HG03432 (cell line): ENCODE data around the gene SERPINE2.

Source experiments
- ATAC-seq: cut with Tn5 transposase; IDR thresholded peaks from one replicate; pipeline ENCODE4 v1.9.1; 2021; ENCODE audit warnings: mild to moderate bottlenecking, moderate library complexity; ENCODE audit not compliant: unreplicated experiment

SERPINE2 gene, protein sequence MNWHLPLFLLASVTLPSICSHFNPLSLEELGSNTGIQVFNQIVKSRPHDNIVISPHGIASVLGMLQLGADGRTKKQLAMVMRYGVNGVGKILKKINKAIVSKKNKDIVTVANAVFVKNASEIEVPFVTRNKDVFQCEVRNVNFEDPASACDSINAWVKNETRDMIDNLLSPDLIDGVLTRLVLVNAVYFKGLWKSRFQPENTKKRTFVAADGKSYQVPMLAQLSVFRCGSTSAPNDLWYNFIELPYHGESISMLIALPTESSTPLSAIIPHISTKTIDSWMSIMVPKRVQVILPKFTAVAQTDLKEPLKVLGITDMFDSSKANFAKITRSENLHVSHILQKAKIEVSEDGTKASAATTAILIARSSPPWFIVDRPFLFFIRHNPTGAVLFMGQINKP

DNA sequence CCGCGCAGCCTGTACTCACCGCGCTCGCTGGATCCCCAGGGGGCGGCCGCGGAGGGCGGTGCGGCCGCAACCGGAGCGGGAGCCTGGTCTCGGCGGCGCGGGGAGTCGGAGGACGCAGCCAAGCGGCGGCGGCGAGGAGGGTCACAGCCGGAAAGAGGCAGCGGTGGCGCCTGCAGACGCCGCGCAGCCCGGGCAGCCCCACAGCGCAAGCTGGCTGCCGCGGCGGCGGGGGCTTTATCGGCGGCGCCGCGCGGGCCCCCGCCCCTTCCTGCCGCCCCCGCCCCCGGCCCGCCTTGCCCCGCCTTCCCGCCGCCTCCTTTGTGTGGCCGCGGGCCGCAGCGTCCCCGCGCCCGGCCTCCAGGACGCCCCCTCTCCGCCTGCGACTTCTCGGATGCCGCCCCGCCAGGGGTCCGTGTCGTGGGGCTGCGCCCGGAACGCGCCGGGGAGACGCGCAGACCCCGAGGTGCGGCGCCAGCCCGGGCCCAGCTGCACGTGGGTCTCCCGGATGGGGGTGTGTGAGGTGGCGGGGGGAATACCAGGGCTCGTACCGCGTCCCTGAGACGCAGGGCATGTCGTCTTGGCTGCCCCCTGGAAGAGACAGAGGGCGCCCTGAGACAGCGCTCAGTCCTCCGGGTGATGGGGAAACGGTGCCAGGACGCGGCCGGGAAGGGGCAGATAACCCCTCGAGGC, at the start of gene SERPINE2:
SERPINE2 (minus strand) TSS at position 207 of the 690 bp plus-strand sequence. CDS start 37,386 bp downstream, outside the sequence.
- peak; percentile 62 for ATAC-seq

DNA sequence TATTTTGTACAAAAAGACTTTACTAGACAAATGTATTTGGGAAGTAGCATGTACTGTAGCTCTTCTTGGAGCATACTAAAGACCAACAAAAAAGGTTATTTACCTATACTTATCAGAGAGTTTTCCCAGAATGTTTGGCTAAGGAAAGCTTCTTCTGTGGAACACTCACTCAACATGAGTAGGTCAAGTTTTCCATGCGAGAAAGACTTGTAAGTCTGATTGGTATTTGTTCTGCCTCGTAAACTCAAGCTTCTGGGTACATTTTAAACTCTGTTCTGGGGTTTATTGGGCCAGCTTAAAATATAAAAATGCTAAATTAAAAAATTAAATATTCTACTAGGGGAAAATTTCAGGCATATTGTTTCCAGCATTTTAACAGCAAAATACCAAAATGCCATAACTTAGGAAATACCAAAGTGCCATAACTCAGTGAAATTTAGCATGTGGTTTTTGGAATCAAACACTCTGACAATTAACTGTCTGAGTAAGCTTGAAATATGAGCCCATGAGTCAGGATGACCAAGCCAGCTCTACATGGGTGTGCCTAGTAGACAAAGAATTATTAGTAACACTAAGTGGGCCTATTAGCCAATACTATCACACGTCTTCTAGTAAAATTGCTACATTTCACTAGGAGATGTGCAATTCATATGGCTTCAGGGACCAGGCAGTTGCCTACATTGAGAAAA, 47.3 kb upstream of the SERPINE2 start:
- ATAC-seq: no peak

DNA sequence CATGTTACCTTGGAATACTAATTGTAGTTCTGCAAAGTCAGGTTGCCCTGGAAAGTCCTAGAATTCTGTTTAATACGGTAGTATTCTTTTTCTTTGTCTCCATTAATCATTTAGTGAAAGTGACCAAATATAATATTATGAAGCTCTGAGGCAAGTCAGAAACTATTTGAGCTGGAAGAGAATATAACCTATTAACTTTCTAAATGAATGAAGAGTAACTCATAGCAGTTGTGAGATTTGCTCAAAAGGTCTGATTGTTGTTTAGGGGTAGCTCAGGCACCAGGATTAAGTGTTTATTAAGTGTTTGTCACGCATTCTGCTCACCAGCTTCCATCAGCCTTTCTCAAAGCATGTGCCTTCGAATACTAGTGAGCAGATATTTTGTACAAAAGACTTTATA, 46.7 kb upstream of the SERPINE2 start:
- ATAC-seq: no peak

DNA sequence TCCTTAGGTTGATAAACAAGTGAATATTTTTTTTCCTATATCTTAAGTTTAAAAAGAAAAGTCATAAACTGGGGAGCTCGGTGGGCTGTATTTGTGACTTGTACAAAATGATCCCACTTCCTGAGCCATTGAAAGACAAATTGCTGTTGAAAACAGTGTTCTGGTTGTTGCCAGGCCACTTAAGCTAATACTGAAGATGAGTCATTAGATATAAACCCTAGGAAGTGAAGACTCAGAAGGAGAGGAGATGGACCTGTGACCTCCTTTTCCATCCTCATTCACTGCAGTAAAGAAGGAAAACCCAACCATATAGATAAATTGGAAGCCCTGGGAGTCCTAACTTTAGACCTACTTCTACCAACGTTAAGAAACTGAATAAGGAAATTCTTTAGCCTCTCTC, 46.2 kb upstream of the SERPINE2 start:
- no peak for ATAC-seq

DNA sequence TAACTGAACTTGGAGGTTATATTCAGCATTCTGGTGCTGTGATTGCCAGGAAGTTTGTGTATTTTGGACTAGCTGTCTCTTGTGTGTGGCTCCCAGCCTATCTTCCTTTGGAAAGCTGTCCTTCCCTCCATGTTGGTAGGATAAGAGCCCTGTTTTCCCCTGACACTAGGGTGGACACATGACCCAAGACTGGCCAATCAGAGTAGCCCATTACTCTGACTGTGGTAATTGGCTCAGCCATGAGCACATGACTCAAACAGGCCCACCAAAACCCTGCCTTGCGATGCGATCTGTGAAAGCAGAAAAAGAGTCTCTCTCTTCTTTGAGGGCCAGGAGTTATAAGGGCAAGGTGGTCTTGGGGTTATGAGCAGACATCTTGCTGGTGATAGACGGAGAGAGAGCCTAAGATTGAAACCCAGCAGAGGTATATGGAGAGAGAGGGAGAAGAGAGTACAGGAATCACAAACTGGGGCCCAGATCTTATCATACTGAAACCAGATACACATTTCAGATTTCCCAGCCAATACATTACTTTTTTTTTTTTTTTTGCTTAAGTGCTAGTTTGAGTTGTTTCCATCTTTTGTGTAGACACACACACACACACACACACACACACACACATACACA, 45.3 kb upstream of the SERPINE2 start:
- no peak for ATAC-seq

DNA sequence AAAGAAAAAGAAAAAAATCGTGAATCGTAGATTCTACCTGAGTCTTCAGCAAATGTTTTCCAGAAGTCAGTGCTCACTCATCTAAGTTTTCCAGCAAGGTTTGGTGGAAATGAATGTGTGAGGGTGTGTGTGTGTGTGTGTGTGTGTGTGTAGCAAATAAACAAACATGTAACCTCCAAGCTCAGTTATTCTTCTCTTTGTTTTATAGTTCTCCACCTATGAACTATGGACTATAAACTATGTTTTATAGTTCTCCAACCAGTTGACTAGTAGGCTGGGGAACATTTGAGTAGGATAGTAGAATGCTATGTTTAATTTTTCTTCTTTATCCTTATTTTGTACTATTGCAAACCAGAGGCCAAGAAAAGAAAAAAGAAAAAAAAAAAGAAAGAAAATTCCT, 44.6 kb upstream of the SERPINE2 start:
- no peak for ATAC-seq

DNA sequence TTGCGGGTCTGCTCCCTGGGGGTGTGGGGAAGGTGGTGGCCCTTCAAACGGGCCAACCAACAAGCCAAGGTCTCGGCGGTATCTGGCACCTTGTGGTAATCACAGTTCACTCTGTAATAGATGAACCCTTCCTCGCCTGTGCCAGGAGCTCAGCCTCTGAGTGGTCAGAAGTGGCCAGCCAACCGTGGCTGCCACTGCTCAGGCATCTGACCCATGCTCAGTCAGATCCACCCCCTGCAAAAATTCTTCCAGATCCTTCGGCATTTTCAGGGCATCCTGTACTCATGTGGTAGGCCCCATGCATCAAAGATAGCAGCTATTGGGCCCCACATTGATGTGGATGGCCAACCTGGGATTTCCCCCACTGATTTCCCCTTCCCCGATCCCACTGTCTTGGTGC, 39.6 kb upstream of the SERPINE2 start:
- no peak for ATAC-seq

DNA sequence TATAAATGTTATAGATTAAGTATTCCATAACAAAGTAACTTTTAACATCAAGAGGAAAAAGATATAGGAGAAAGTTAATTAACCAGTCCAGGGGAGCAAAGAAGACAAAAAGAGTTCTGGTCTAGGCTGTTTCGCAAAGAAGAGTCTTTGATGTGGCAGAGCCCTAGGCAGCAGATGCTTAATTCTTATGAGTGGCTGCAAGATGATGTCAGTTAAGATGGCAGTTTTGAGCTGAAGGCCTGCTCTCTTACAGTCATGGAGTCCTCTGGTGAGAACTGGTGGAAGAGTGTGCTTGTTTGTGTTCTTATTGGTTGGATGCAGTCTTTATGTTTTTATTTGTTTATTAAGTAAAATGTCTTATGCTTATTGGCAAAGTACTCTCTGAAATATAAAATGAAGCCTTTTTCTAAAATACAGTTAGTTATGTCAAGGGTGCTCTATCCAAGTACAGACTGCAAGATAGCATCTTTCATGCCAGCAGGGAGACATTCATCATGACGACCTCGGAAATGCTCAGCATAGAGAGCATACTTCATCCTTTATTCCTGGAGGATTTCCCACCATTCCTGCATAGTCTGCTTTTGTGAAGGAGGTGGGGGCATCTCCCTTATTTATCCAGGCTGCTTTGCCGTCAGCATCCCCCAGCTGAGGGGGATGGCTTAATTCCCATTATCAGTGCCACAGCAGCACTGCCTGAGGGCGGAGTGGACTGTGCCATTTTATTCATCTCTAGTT, 38.9 kb upstream of the SERPINE2 start:
- ATAC-seq: no peak

DNA sequence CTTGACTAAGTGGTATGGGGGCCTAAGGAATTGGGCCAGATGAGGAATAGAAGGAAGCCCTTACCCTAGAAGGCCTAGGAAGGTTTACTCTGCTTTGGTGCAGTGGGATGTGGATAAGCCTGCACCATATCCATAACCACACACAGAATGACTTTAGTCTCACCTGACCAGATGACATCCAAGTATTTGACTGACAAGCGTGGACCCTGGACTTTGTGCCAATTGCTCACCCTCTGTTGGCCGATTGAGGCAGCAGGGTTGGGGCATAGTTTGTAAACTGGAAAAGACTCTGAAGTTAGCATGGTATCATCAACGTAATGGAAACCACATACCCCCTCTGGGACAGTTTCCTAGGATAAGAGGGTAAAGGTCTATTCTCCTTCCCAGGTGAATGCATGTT, 36.5 kb upstream of the SERPINE2 start:
- no peak for ATAC-seq

DNA sequence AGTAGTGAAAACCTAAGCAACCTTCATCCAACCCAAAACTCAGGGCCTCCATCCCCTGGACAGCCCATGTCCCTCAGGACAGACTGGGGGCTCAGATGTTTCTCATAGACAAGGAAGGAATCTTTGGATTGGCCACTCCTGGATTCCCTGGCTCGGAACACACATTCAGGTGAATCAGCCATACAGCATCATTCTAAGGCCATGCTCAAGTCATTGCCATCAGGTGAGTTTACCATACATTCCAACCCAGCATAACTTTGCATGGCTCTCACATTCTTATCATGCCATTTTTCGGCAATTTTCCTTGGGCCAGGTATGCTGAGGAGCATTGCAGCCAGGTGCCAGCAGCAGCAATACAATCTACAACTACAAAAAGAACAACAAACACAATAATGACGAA, 34.6 kb upstream of the SERPINE2 start:
- no peak for ATAC-seq

DNA sequence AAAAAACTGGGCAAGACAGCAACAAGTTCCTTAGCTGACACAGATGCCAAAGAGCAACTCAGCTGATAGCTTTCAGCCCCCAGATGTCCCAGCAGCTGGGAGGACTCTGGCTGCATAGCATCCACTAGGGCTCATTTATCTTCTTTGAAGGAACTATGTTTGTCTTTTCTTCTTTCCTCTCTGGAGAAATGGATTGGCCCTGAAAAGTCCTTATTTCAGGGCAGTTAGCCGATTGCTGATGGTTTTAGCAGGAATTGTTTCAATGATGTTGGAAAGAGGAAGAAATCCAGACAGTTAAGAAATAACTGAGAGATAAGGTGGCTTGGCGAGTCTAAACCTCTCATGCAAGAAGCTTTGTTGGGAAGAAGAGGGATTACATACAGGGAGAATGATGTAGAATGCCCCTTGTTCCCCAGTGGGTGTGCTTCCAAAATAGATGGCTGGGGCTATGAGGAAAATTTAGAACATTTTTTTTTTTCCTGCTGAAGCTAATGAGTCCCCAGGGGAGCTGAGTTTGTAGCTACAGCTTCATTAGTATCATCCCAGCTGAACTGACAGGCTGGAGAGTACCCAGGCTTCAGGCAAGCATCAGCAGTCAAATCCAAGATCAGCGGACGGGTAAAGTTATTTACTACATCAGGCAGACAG, 33.6 kb upstream of the SERPINE2 start:
- no peak for ATAC-seq

DNA sequence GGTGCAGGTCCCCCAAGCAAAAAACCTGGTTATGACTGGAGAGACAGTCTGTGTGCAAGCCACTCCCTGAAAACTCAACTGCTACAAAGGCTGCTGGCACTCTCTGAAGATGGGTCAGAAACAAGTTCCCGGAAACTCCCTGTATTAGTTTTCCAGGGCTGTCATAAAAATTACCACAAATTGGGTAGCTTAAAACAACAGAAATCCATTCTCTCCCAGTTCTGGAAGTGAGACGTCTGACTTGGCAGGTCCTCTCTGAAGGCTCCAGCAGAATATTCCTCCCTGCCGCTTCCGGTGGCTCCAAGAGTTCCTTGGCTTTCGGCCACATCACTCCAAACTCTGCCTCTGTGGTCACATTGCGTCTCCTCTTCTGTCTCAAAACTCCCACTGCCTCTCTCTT, 30.1 kb upstream of the SERPINE2 start:
- ATAC-seq: no peak

DNA sequence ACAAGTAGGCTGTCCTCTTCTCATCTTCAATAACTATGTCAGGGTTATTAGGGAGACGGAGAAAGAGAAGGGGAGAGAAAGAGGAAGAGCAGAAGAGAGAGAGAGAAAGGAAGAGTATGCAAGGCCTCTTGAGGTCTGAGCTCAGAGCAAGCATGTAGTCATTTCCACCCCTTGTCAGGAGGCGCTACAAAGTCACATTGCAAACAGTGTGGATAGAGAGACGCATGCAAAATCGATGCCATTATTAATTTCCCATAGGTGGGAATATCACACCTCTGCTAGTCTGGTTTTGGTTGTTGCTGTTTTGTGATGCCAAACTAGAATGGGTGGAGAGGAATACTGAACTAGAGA, 24.2 kb upstream of the SERPINE2 start:
- peak; percentile 8 for ATAC-seq

DNA sequence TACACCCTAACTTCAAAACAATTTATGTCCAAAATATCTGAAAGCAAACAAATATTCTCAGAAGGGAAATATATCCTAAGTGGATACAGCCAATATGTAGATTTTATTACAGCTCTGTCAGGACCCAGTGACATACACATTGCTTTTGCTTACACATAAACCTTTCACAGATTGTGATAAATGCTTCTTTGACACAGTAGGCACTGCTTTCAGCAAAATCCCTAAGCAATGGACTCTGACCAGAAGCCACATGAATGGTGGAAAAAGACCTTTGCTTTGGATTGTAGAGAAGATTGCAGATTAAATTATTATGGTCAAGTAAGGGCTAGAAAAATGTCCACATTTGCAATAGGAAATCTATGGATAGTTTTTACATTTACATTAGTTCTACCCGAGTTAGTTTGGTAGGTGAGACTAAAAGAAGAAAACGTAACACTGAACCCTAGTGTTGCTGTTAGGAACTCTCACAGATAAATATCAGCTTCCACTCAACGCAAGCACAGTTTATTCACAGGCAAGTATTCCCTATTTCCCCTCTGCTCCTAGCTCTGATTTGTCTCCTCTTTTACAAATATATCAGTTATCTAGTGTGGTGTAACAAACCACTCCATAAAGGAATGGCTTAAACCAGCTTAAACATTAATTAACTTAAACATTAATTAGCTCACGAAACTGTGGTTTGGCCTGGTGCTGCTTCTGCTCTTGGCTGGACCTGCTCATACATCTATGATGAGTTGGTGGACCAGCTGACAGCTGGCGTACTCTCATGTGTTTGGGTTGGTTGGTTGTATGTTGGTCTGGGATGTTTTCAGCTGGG, 23.6 kb upstream of the SERPINE2 start:
- ATAC-seq: peak; percentile 59

DNA sequence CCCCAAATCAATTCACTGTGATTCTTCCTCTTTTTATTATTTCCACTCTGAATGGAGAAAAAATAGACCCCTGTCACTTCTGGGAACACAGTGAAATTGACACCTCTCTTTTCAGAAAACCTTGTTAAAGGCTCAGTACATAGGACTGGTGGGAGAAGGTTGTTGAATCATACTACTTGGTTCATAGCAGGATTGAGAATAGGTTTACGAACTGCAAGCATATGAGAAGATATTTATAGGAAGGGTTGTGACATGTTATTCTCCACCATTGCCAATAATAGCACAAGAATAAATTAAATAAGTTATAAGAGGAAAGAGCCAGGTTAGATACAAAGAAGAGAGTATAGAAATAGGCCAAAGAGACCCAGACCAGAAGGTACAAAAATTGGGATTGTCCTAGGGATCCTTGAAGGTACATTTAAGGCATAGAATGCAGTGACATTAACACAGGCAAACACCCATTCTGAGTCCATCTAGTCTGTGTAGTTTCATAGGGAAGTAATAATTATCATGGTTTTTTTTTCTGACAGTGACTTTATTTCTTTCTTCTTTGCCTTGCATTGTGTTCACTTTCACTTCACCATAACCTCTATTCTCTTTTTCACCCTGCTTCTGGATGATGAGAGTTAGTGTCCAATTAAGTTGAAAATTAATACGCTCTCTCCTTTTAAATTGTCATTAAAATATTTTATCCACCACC, 21.8 kb upstream of the SERPINE2 start:
- no peak for ATAC-seq

DNA sequence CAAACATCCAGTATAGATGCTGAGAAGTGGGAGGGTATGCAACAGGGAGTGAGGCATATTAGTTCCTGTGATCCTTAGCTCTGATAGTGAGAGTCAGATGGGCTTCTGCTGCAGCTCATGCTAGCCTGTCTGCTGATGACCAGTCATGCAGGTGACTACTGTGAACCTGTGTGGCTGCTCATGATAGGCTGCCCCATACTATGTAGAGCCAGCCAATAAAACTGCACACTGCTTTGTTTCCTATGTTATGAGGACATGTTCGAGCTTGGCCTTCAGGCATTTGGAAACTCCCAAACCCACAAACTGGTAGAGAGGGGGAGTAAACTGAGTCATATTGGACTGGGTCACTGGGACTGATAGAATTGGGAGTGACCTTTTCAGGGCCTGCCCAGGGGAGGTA, 20.1 kb upstream of the SERPINE2 start:
- ATAC-seq: no peak

DNA sequence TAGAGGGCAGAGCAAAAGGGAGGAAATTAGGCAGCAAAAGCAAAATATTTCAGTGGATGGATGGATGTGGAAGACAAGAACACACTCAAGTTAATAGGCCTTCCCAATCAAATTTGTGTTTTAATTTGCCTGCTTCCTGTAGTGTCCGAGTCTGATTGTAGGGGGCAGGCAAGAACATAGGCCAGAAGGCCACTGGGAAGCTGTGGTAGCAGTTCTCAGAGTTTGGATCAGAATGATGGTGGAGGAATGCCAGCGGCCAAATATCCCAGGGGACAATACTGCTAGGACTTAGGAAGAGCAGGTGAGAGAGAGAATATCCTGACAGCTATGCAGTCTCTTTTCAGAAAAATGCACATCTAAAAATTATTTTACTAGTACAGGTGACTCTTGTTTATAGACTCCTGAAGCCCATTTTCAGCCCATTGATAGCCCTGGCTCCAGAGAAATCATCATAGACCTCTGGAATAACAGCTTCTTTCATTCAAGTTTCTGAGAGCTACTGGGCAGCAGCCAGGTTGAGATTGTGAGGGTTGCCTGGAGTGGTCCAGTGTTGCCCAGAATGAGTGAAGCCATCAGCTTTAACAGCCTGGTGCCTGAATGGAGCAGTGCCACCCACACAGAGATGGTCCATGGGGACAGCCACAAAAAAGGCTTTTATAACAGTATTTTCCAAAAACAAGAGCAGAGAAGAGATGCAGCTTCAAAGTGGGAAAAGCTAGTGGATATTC, 19.1 kb upstream of the SERPINE2 start:
- ATAC-seq: no peak

DNA sequence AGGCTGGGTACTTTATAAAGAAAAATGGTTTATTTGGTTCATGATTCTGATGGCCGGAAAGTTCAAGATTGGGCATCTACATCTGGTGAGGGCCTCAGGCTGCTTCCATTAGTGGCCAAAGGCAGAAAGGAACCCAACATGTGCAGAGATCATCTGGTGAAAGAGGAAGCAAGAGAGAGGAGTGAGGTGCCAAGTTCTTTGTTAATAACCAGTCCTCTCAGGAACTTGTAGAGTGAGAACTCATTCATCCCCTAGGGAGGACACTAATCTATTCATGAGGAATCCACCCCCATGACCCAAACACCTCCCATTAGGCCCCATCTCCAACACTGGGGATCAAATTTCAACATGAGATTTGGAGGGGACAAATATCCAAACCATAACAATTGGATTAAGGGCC, 17.8 kb upstream of the SERPINE2 start:
- ATAC-seq: no peak
